Osteoblast (primary cell): ENCODE results near the gene LCN10. TPM values are rescaled to one million over a fixed set of nuclear protein-coding genes. Genes with fewer than 3 reads are reported as not detected.

Experiments
- DNase-seq: peaks from one replicate; pipeline ENCODE4 v3.0.0; 2011; ENCODE audit warnings: low spot score, mixed read lengths; ENCODE audit not compliant: insufficient read length; ENCODE audit errors: missing footprints
- H2AFZ ChIP-seq: 2 replicates; pipeline ENCODE4 v1.6.0; 2011; ENCODE audit warnings: mild to moderate bottlenecking, low read length
- H3K27ac ChIP-seq: 2 replicates; pipeline ENCODE4 v1.5.1; 2011; ENCODE audit warnings: mild to moderate bottlenecking, low read depth, low read length, moderate library complexity
- H3K27me3 ChIP-seq: 2 replicates; pipeline ENCODE4 v1.6.0; 2012; ENCODE audit warnings: mild to moderate bottlenecking, control low read depth, inconsistent platforms, low read length, moderate library complexity; ENCODE audit not compliant: insufficient read depth
- H3K36me3 ChIP-seq: 2 replicates; pipeline ENCODE4 v1.5.1; 2011; ENCODE audit warnings: mild to moderate bottlenecking, low read length, control low read depth, moderate library complexity; ENCODE audit not compliant: insufficient read depth
- H3K4me1 ChIP-seq: 2 replicates; pipeline ENCODE4 v1.5.1; 2011; ENCODE audit warnings: mild to moderate bottlenecking, low read length, control low read depth, moderate library complexity; ENCODE audit not compliant: insufficient read depth
- H3K4me2 ChIP-seq: 2 replicates; pipeline ENCODE4 v1.6.0; 2011; ENCODE audit warnings: mild to moderate bottlenecking, low read length; ENCODE audit not compliant: insufficient read depth
- H3K4me3 ChIP-seq: fragments of 200-600 bp; sonication (generic); 3 replicates; pipeline ENCODE4 v1.5.1; 2012; ENCODE audit warnings: mild to moderate bottlenecking, low read length, inconsistent platforms; ENCODE audit not compliant: insufficient read depth
- H3K79me2 ChIP-seq: 2 replicates; pipeline ENCODE4 v1.6.0; 2012; ENCODE audit warnings: mild to moderate bottlenecking, low read length, control low read depth, inconsistent platforms; ENCODE audit not compliant: insufficient read depth
- H3K9me3 ChIP-seq: 2 replicates; pipeline ENCODE4 v1.5.1; 2011; ENCODE audit warnings: low read depth, low read length, control low read depth
- H4K20me1 ChIP-seq: 2 replicates; pipeline ENCODE4 v1.6.0; 2012; ENCODE audit warnings: mild to moderate bottlenecking, low read length, control low read depth; ENCODE audit not compliant: insufficient read depth
- CTCF ChIP-seq: IDR thresholded peaks from 2 replicates; pipeline ENCODE4 v1.5.1; 2011; ENCODE audit warnings: mild to moderate bottlenecking, low read depth, low read length, moderate library complexity; ENCODE audit errors: extremely low read depth
- total RNA-seq: library from RNA; depleted of rRNA; stranded (reverse); fragments of >200 nt; gene quantifications from 2 replicates; pipeline ENCODE4 v1.2.3, GENCODE V29; 2012

The LCN10 gene
- total RNA-seq, 1 donor, result not detected

DNA sequence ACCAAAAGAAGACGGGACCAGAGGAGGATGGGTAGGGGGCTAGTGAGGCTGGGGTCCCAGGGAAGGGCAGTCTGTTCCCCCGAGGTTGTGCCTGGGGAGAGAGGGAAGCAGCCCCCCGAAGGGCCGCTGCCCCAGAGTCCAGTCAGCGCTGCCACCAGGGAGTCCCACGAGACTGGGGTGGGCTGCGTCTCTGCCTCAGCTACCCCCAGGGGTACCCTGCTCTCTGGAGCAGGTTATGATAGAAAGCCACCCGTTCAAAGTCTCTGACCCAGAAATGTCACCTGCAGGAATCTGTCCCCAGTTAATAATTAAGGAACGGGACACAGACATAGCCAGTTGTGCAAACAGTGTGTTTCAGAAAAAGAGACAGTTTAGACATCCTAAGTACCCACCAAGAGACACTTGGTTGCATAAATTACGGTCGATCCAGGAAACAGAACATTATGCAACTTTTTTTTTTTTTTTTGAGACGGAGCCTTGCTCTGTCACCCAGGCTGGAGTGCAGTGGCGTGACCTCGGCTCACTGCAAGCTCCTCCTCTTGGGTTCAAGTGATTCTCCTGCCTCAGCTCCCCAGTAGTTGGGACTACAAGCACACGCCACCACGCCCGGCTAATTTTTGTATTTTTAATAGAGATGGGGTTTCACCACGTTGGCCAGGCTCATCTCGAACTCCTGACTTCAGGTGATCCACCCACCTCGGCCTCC lies 44.8 kb downstream of the LCN10 start:
- Histone ChIP-seq H2AFZ (no peak overlapping the region), H3K79me2 (no peaks in the 10 kb centered on the region), H3K4me3 (no peak overlapping the region), H3K27ac (no peak overlapping the region), H3K36me3 (no peaks in the 10 kb centered on the region), H4K20me1 (no peaks in the 10 kb centered on the region), H3K9me3 (no peaks in the 10 kb centered on the region), H3K4me1 (no peaks in the 10 kb centered on the region), H3K27me3 (peaks cover 13% of the 10 kb centered on the region), H3K4me2 (no peak overlapping the region)
- no peak for DNase-seq
- no peak for TF ChIP-seq CTCF

DNA sequence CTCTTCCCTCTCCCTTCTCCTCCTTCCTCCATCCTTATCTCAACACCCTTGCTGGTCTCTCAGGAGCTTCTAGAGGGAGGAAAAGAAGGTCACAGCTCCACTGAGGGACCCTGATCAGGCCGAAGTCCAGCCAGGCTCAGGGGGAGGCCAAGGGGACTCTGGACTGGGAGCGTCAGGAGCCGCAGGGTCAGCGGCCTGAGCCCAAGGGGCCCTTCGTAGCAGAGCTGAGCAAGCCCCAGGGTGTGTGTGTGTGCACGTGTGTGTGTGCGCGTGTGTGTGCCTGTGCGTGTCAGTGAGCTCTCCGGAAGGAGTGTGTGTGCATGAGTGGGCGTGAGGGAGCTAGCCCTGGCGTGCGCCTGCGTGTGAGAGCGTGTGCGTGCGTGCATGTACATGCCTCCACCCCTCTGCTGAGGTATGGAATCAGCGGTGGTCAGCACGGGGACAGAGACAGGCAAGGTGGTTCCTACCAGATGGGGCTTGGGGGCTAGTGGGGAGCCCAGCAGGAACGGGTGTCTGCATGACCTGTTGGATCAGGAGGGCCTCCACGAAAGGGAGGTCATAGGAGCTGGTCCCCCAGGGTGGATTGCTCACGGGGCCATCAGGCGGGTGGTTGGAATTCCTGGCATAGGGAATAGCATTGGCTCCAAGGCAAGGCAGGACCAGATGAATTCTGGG lies 45.5 kb downstream of the LCN10 start:
- H3K36me3 ChIP-seq, result no peaks in the 10 kb centered on the region
- H3K4me2 ChIP-seq, result no peak overlapping the region
- no peaks in the 10 kb centered on the region for H3K9me3 ChIP-seq
- H3K27ac ChIP-seq, result no peak overlapping the region
- no peaks in the 10 kb centered on the region for H3K4me1 ChIP-seq
- H4K20me1 ChIP-seq, result no peaks in the 10 kb centered on the region
- no peak overlapping the region for H3K4me3 ChIP-seq
- peaks cover 13% of the 10 kb centered on the region for H3K27me3 ChIP-seq
- TF ChIP-seq CTCF, result no peak
- no peak overlapping the region for H2AFZ ChIP-seq
- no peaks in the 10 kb centered on the region for H3K79me2 ChIP-seq
- no peak for DNase-seq

DNA sequence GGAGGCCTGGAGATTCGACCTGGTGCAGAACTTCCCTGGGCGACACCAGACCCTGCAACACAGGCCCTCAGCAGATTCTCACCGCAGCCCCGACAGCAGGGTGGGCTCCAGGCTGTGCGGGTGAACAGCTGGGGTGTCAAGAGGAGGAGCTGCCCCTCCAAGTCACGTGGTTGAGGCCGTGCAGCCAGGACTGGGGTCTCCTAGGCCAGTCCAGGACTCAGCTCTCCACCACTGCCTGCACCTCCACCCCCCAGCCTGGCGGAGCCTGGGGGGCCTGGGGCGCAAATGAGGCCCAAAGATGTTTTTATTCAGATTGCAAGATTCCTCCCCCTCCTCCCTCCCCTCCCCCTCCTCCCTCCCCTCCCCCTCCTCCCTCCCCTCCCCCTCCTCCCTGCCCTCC lies 46.2 kb downstream of the LCN10 start:
- no peak for DNase-seq
- Histone ChIP-seq H3K4me3 (no peak overlapping the region), H3K27ac (no peak overlapping the region), H3K9me3 (no peaks in the 10 kb centered on the region), H3K79me2 (no peaks in the 10 kb centered on the region), H4K20me1 (no peaks in the 10 kb centered on the region), H3K4me2 (no peak overlapping the region), H2AFZ (no peak overlapping the region), H3K27me3 (peaks cover 10% of the 10 kb centered on the region), H3K4me1 (no peaks in the 10 kb centered on the region), H3K36me3 (no peaks in the 10 kb centered on the region)
- TF ChIP-seq CTCF, result no peak

DNA sequence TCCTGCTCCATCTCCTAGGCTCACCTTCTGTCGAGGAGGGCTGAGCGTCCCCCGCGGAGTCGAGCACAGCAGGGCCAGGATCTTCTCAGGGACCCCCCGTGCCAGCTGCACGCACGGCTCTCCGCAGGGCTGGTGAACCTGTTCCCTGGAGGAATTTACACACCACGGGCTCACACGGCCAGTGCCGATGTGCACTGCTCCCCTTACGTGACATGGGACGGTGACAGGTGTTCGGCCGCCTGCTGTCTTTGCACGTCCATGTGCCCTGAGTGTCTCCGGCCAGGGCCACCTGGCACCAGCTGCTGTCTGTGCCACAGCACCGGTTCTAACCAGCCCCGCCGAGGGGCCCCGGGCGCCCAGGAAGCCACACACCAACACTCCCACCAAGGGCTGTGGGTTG lies 46.8 kb downstream of the LCN10 start:
- DNase-seq, result no peak
- Histone ChIP-seq H3K4me3 (no peak overlapping the region), H3K4me2 (no peak overlapping the region), H2AFZ (no peak overlapping the region), H3K36me3 (no peaks in the 10 kb centered on the region), H3K4me1 (no peaks in the 10 kb centered on the region), H3K9me3 (no peaks in the 10 kb centered on the region), H4K20me1 (no peaks in the 10 kb centered on the region), H3K79me2 (no peaks in the 10 kb centered on the region), H3K27ac (no peak overlapping the region), H3K27me3 (peaks cover 5% of the 10 kb centered on the region)
- TF ChIP-seq CTCF, result no peak
